HEK293 (cell line): ENCODE measurements around the gene DCT.

ENCODE experiments used
- CTCF ChIA-PET: fragments of 350-600 bp; formaldehyde crosslinking; extraction: SDS; loops from one replicate; lab custom pipeline; 2021; ENCODE audit warnings: antibody characterized with exemption; lab: Yijun Ruan, JAX
- POLR2A ChIA-PET: fragments of 300-600 bp; formaldehyde crosslinking; extraction: SDS; loops from one replicate; lab custom pipeline; 2020; ENCODE audit warnings: antibody characterized with exemption, inconsistent platforms; lab: Yijun Ruan, JAX
- H3K27ac ChIP-seq: fragments of 200-500 bp; sonication (Bioruptor generic); 2 replicates; pipeline ENCODE4 v1.5.1; 2014; ENCODE audit warnings: low read depth, low read length, control low read depth, inconsistent platforms; ENCODE audit errors: extremely low read depth
- H3K36me3 ChIP-seq, 2 experiments: fragments of 200-500 bp in 1 of 2; sonication (Bioruptor generic) in 1 of 2; 1 replicate in 1 of 2; 2 replicates in 1 of 2; pipeline ENCODE4 v1.5.1; 2014 to 2017; ENCODE audit warnings: inconsistent platforms in 2 of 2, low read length in 2 of 2; ENCODE audit not compliant: control insufficient read depth in 2 of 2, insufficient read depth in 1 of 2
- H3K4me1 ChIP-seq: fragments of 200-500 bp; sonication (Bioruptor generic); 2 replicates; pipeline ENCODE4 v1.5.1; 2014; ENCODE audit warnings: mild to moderate bottlenecking, low read length, inconsistent platforms; ENCODE audit not compliant: control insufficient read depth, insufficient read depth
- H3K4me3 ChIP-seq: 2 replicates; pipeline ENCODE4 v1.5.1; 2011; ENCODE audit warnings: low read depth, mild to moderate bottlenecking, control low read depth, low read length, moderate library complexity
- H3K9me3 ChIP-seq: fragments of 200-500 bp; sonication (Bioruptor generic); 2 replicates; pipeline ENCODE4 v1.5.1; 2014; ENCODE audit warnings: low read depth, low read length, inconsistent platforms; ENCODE audit not compliant: control insufficient read depth, insufficient read depth
- HOXA7 ChIP-seq: sonication (generic); formaldehyde crosslinking; IDR thresholded peaks from 2 replicates; pipeline ENCODE4 v1.8.1; 2022; ENCODE audit warnings: missing genetic modification reagents, borderline replicate concordance
- PRDM1 ChIP-seq: fragments of 450-650 bp; formaldehyde crosslinking; IDR thresholded peaks from 2 replicates; pipeline ENCODE4; 2016; ENCODE audit warnings: missing biosample characterization, missing genetic modification characterization
- REPIN1 ChIP-seq: fragments of 450-650 bp; formaldehyde crosslinking; IDR thresholded peaks from 2 replicates; pipeline ENCODE4 v1.5.1; 2017; ENCODE audit warnings: missing biosample characterization, missing genetic modification characterization, low read depth
- SCRT1 ChIP-seq: fragments of 450-650 bp; formaldehyde crosslinking; IDR thresholded peaks from 2 replicates; pipeline ENCODE4 v1.5.1; 2016; ENCODE audit warnings: missing biosample characterization, missing genetic modification characterization, borderline replicate concordance
- ZBTB17 ChIP-seq: fragments of 450-650 bp; formaldehyde crosslinking; IDR thresholded peaks from 2 replicates; pipeline ENCODE4 v1.5.1; 2016; ENCODE audit warnings: missing biosample characterization, missing genetic modification characterization
- ZEB2 ChIP-seq: fragments of 450-650 bp; formaldehyde crosslinking; IDR thresholded peaks from 2 replicates; pipeline ENCODE4 v1.5.1; 2016; ENCODE audit warnings: missing biosample characterization, missing genetic modification characterization
- ZFP3 ChIP-seq: fragments of 450-650 bp; formaldehyde crosslinking; IDR thresholded peaks from 2 replicates; pipeline ENCODE4 v1.5.1; 2016; ENCODE audit warnings: low read depth, missing biosample characterization, missing genetic modification characterization
- ZFP69B ChIP-seq: fragments of 450-650 bp; formaldehyde crosslinking; IDR thresholded peaks from 2 replicates; pipeline ENCODE4 v1.5.1; 2016; ENCODE audit warnings: missing biosample characterization, missing genetic modification characterization
- ZNF169 ChIP-seq: fragments of 450-650 bp; formaldehyde crosslinking; IDR thresholded peaks from 2 replicates; pipeline ENCODE4 v1.5.1; 2016; ENCODE audit warnings: missing biosample characterization, missing genetic modification characterization
- ZNF211 ChIP-seq: fragments of 450-650 bp; formaldehyde crosslinking; IDR thresholded peaks from 2 replicates; pipeline ENCODE4 v1.5.1; 2016; ENCODE audit warnings: low read depth, missing biosample characterization, missing genetic modification characterization
- ZNF292 ChIP-seq: fragments of 450-650 bp; formaldehyde crosslinking; IDR thresholded peaks from 2 replicates; pipeline ENCODE4 v1.5.1; 2016; ENCODE audit warnings: low read depth, missing biosample characterization, missing genetic modification characterization, borderline replicate concordance
- ZNF350 ChIP-seq: fragments of 450-650 bp; formaldehyde crosslinking; IDR thresholded peaks from 2 replicates; pipeline ENCODE4 v1.5.0; 2017; ENCODE audit warnings: missing biosample characterization, mild to moderate bottlenecking, missing genetic modification characterization
- ZNF518A ChIP-seq: fragments of 450-650 bp; formaldehyde crosslinking; conservative IDR thresholded peaks from 2 replicates; pipeline ENCODE4 v1.5.1; 2016; ENCODE audit warnings: low read depth, missing biosample characterization, missing genetic modification characterization
- ZNF521 ChIP-seq: fragments of 450-650 bp; formaldehyde crosslinking; IDR thresholded peaks from 2 replicates; pipeline ENCODE4 v1.5.1; 2017; ENCODE audit warnings: missing biosample characterization, mild to moderate bottlenecking, missing genetic modification characterization
- ZNF544 ChIP-seq: fragments of 450-650 bp; formaldehyde crosslinking; IDR thresholded peaks from 2 replicates; pipeline ENCODE4 v1.5.0; 2017; ENCODE audit warnings: missing biosample characterization, missing genetic modification characterization
- ZNF677 ChIP-seq: fragments of 450-650 bp; IDR thresholded peaks from 2 replicates; pipeline ENCODE4 v1.5.0; 2018; ENCODE audit warnings: missing biosample characterization, mild to moderate bottlenecking, missing genetic modification characterization, moderate library complexity
- ZNF707 ChIP-seq: fragments of 450-650 bp; formaldehyde crosslinking; IDR thresholded peaks from 2 replicates; pipeline ENCODE4 v1.5.1; 2016; ENCODE audit warnings: missing biosample characterization, missing genetic modification characterization
- ZNF837 ChIP-seq: fragments of 450-650 bp; formaldehyde crosslinking; IDR thresholded peaks from 2 replicates; pipeline ENCODE4 v1.5.1; 2016; ENCODE audit warnings: missing biosample characterization, missing genetic modification characterization
- ZSCAN30 ChIP-seq: fragments of 450-650 bp; IDR thresholded peaks from 2 replicates; pipeline ENCODE4 v1.5.1; 2018; ENCODE audit warnings: missing biosample characterization, mild to moderate bottlenecking, missing genetic modification characterization, moderate library complexity
- TF ChIP-seq, protein P1 (sequence below): fragments of 450-650 bp; formaldehyde crosslinking; IDR thresholded peaks from 2 replicates; pipeline ENCODE4 v1.5.1; 2016; ENCODE audit warnings: missing biosample characterization, missing genetic modification characterization, borderline replicate concordance

DCT gene

GRCh38 chr13:94395860-94396259 is 83.6 kb downstream of the DCT start:
- H3K36me3 ChIP-seq, result no peaks in the 10 kb centered on the region
- no peak for TF ChIP-seq HOXA7 (CRISPR knock-in tag)
- TF ChIP-seq ZNF211 (tag by site-specific recombination), result no peak
- TF ChIP-seq ZNF521 (tag by site-specific recombination), result no peak
- TF ChIP-seq ZEB2 (tag by site-specific recombination), result no peak
- TF ChIP-seq ZNF544 (tag by site-specific recombination), result no peak
- no peak for TF ChIP-seq ZNF677 (tag by site-specific recombination)
- TF ChIP-seq ZFP3 (tag by site-specific recombination), result no peak
- no peak for TF ChIP-seq ZSCAN30 (tag by site-specific recombination)
- TF ChIP-seq SCRT1 (tag by site-specific recombination), result no peak
- TF ChIP-seq ZBTB17 (tag by site-specific recombination), result no peak
- no peak for TF ChIP-seq ZNF837
- TF ChIP-seq ZNF707 (tag by site-specific recombination), result no peak
- TF ChIP-seq ZNF350 (tag by site-specific recombination), result no peak
- no peak for TF ChIP-seq PRDM1
- no peak for TF ChIP-seq ZNF292 (tag by site-specific recombination)
- TF ChIP-seq ZFP69B (tag by site-specific recombination), result no peak
- TF ChIP-seq, protein P1, sequence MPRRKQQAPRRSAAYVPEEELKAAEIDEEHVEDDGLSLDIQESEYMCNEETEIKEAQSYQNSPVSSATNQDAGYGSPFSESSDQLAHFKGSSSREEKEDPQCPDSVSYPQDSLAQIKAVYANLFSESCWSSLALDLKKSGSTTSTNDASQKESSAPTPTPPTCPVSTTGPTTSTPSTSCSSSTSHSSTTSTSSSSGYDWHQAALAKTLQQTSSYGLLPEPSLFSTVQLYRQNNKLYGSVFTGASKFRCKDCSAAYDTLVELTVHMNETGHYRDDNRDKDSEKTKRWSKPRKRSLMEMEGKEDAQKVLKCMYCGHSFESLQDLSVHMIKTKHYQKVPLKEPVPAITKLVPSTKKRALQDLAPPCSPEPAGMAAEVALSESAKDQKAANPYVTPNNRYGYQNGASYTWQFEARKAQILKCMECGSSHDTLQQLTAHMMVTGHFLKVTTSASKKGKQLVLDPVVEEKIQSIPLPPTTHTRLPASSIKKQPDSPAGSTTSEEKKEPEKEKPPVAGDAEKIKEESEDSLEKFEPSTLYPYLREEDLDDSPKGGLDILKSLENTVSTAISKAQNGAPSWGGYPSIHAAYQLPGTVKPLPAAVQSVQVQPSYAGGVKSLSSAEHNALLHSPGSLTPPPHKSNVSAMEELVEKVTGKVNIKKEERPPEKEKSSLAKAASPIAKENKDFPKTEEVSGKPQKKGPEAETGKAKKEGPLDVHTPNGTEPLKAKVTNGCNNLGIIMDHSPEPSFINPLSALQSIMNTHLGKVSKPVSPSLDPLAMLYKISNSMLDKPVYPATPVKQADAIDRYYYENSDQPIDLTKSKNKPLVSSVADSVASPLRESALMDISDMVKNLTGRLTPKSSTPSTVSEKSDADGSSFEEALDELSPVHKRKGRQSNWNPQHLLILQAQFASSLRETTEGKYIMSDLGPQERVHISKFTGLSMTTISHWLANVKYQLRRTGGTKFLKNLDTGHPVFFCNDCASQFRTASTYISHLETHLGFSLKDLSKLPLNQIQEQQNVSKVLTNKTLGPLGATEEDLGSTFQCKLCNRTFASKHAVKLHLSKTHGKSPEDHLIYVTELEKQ, result no peak
- no peak for TF ChIP-seq ZNF518A (tag by site-specific recombination)
- TF ChIP-seq ZNF169, result no peak
- TF ChIP-seq REPIN1 (tag by site-specific recombination), result no peak
- no peak overlapping the region for H3K4me3 ChIP-seq
- no peaks in the 10 kb centered on the region for H3K4me1 ChIP-seq
- no peaks in the 10 kb centered on the region for H3K9me3 ChIP-seq
- CTCF ChIA-PET, result no interaction called here
- POLR2A ChIA-PET, result no interaction called here
- H3K27ac ChIP-seq, result no peak overlapping the region
